ENCODE measurements around the gene SART1.
A peak's percentile ranks its signal among the peaks of the same experiment; 100 is the strongest.

The SART1 gene

GRCh38 chr11:65961267-65962140, at the start of gene SART1:
TSS of gene SART1 (plus strand) at chr11:65961734. CDS start at chr11:65961781, 47 bp downstream.
- peak; percentile 59 for DNase-seq (ENCODE audit: low read depth, low spot score)
- peak within 1 kb of the TSS; percentile 66 for H3K27ac ChIP-seq

GRCh38 chr11:65912845-65913244, 48.7 kb upstream of the SART1 start:
- DNase-seq (ENCODE audit: low read depth, low spot score), result no peak
- H3K27ac ChIP-seq, result peak overlapping the region; percentile 99

GRCh38 chr11:65915101-65915820, 46.3 kb upstream of the SART1 start:
- DNase-seq (ENCODE audit: low read depth, low spot score), result no peak
- peak overlapping the region; percentile 99 for H3K27ac ChIP-seq

GRCh38 chr11:65915821-65916251, 45.7 kb upstream of the SART1 start:
- peak; percentile 74 for DNase-seq (ENCODE audit: low read depth, low spot score)
- peak overlapping the region; percentile 99 for H3K27ac ChIP-seq

- peak overlapping the region; percentile 99 for H3K27ac ChIP-seq
- DNase-seq (ENCODE audit: low read depth, low spot score), result no peak
These were observed 45.1 kb upstream of the SART1 start for GRCh38 chr11:65916391-65916790.

- peak overlapping the region; percentile 99 for H3K27ac ChIP-seq
- DNase-seq (ENCODE audit: low read depth, low spot score), result no peak
These were observed 44.5 kb upstream of the SART1 start for GRCh38 chr11:65917077-65917433.

GRCh38 chr11:65917434-65918210, 43.9 kb upstream of the SART1 start:
- no peak for DNase-seq (ENCODE audit: low read depth, low spot score)
- H3K27ac ChIP-seq, result peak overlapping the region; percentile 99

- no peak for DNase-seq (ENCODE audit: low read depth, low spot score)
- H3K27ac ChIP-seq, result peak within 1 kb of the TSS; percentile 99
These were observed 43.1 kb upstream of the SART1 start, which contains the start of gene C11orf68 for GRCh38 chr11:65918211-65919140. TSS of gene C11orf68 (minus strand) at chr11:65919062. CDS start at chr11:65919031, 31 bp downstream.

GRCh38 chr11:65919141-65919572, 42.4 kb upstream of the SART1 start, which contains the start of gene DRAP1:
TSS of gene DRAP1 (plus strand) at chr11:65919426. CDS start at chr11:65919502, 76 bp downstream.
- peak within 1 kb of the TSS; percentile 99 for H3K27ac ChIP-seq
- DNase-seq (ENCODE audit: low read depth, low spot score), result peak; percentile 90

- H3K27ac ChIP-seq, result peak overlapping the region; percentile 99
- no peak for DNase-seq (ENCODE audit: low read depth, low spot score)
These were observed 41.8 kb upstream of the SART1 start for GRCh38 chr11:65919573-65920371.

GRCh38 chr11:65920372-65920802, 41.1 kb upstream of the SART1 start:
- H3K27ac ChIP-seq, result peak overlapping the region; percentile 99

GRCh38 chr11:65921033-65921555, 40.4 kb upstream of the SART1 start:
- no peak for DNase-seq (ENCODE audit: low read depth, low spot score)
- peak overlapping the region; percentile 99 for H3K27ac ChIP-seq

More at GRCh38 chr11:65920372-65920802, 41.1 kb upstream of the SART1 start:
- DNase-seq (ENCODE audit: low read depth, low spot score), result no peak

GRCh38 chr11:65921876-65922275, 39.7 kb upstream of the SART1 start:
- no peak overlapping the region for H3K27ac ChIP-seq
- no peak for DNase-seq (ENCODE audit: low read depth, low spot score)

GRCh38 chr11:65922565-65922964, 39.0 kb upstream of the SART1 start:
- no peak for DNase-seq (ENCODE audit: low read depth, low spot score)
- H3K27ac ChIP-seq, result no peak overlapping the region

- H3K27ac ChIP-seq, result no peak overlapping the region
- no peak for DNase-seq (ENCODE audit: low read depth, low spot score)
These were observed 36.1 kb upstream of the SART1 start for GRCh38 chr11:65925397-65925796.

- H3K27ac ChIP-seq, result no peak overlapping the region
These were observed 33.6 kb upstream of the SART1 start for GRCh38 chr11:65927904-65928397.

GRCh38 chr11:65928667-65929066, 32.9 kb upstream of the SART1 start:
- no peak for DNase-seq (ENCODE audit: low read depth, low spot score)
- H3K27ac ChIP-seq, result no peak overlapping the region

More at GRCh38 chr11:65927904-65928397, 33.6 kb upstream of the SART1 start:
- no peak for DNase-seq (ENCODE audit: low read depth, low spot score)

Data from epithelial cell of prostate (primary cell).